Skeletal muscle tissue (tissue), 4 donors: ENCODE results near the gene TMEM129. TPM values are rescaled to one million over a fixed set of nuclear protein-coding genes. Genes with fewer than 3 reads are reported as not detected.

Experiments
- H3K27ac ChIP-seq: one replicate; pipeline ENCODE4 v1.7.0; 2013; ENCODE audit warnings: mild to moderate bottlenecking, low read depth, low read length, inconsistent platforms
- H3K27me3 ChIP-seq, 3 donors: one replicate each; pipeline ENCODE4 v1.7.0; 2013; ENCODE audit warnings: low read length in 3 of 3; ENCODE audit not compliant: control insufficient read depth in 3 of 3, insufficient read depth in 3 of 3
- H3K36me3 ChIP-seq, 3 donors: one replicate each; pipeline ENCODE4 v1.7.0; 2013; ENCODE audit warnings: low read length in 3 of 3; ENCODE audit not compliant: control insufficient read depth in 3 of 3, insufficient read depth in 3 of 3
- H3K4me1 ChIP-seq, 3 donors: one replicate each; pipeline ENCODE4 v1.7.0; 2013; ENCODE audit warnings: low read length in 3 of 3, mild to moderate bottlenecking in 3 of 3; ENCODE audit not compliant: control insufficient read depth in 3 of 3, insufficient read depth in 3 of 3
- H3K4me3 ChIP-seq, 3 donors: one replicate each; pipeline ENCODE4 v1.7.0; 2013; ENCODE audit warnings: low read length in 3 of 3
- H3K9ac ChIP-seq, 3 donors: one replicate each; pipeline ENCODE4 v1.7.0; 2013; ENCODE audit warnings: low read length in 3 of 3, mild to moderate bottlenecking in 3 of 3, moderate library complexity in 2 of 3, low read depth in 1 of 3
- H3K9me3 ChIP-seq, 3 donors: one replicate each; pipeline ENCODE4 v1.7.0; 2013; ENCODE audit warnings: low read length in 3 of 3; ENCODE audit not compliant: control insufficient read depth in 3 of 3
- total RNA-seq: library from RNA; depleted of rRNA; stranded (reverse); fragments of >200 nt; gene quantifications from one replicate; pipeline ENCODE4 v1.2.3, GENCODE V29; 2014
- donor health status: Osteomylitis.

The TMEM129 gene
- total RNA-seq, 1 donor from 2014 or later = 7.3 TPM

DNA sequence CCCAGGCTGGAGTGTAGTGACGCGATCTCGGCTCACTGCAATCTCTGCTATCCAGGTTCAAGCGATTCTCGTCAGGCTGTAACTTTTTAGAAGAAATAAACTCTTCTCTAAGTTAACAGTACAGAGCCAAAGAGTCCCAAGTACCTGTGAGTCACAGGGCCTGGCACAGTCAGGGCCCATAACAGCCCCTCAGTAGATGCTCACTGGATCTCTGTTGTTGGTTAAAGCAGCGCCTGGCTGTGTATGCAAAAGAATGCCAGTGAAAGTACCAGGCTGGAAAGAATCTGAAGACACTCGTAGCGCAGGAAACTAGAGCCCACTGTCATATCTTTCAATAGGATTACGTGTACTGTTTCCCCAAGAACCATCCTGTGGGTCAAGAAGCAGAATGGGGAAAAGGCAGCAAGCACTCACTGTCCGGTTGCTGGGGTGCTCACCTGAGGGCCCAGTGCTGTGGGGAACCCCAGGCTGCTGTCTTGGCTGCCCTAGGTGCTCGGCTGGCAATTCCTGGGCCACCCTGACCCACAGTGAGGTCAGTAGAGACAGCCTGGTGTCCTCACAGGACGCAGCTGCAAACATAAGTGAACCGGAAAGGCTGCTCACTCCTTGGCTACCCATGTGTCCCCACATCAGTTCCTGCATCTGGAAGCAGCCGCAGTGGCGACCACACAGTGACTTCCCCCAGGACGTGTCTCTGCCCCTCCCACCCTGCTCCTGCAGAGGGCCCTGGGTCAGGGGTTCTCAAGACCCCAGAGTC is 5.9 kb downstream of the TMEM129 start:
- no peaks in the 10 kb centered on the region for H3K9me3 ChIP-seq
- peaks cover 11 to 22% (median 17%) of the 10 kb centered on the region in 3 donors for H3K36me3 ChIP-seq
- H3K27me3 ChIP-seq = no peaks in the 10 kb centered on the region
- H3K9ac ChIP-seq = peak overlapping the region in 1 of 3 donors; percentile 41
- H3K4me1 ChIP-seq = peaks cover 40 to 72% (median 56%) of the 10 kb centered on the region in 3 donors
- H3K4me3 ChIP-seq = no peak overlapping the region
- peak overlapping the region; percentile 23 for H3K27ac ChIP-seq

DNA sequence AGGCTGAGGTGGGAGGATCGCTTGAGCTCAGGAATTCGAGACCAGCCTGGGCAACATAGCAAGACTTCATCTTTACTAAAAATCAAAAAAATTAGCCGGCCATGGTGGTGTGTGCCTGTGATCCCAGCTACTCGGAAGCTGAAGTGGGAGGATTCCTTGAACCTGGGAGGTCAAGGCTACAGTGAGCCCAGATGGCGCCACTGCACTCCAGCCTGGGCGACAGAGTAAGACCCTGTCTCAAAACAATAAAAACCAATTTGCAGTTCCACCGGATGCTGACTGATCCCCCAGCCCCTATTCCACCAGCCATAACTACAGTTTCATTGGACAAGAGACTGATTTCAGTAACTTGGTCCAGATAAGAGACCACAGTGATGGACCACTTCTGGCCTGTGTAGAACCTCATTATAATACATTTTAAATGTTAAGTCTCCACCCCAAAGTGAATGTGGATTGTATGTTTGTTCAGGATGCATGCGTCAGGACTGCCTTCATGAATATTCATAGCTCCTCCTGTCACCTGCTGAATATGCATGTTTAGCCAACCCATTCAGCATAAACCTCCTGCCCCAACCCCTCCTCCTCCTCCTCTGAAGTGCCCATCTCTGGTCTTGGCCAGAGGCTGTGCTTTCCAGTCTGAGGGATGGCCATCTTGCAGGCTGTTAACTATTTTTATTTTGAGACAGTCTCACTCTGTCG is 6.7 kb downstream of the TMEM129 start:
- Histone ChIP-seq H3K9me3 (no peaks in the 10 kb centered on the region), H3K27me3 (no peaks in the 10 kb centered on the region), H3K4me1 (peaks cover 33 to 67% (median 52%) of the 10 kb centered on the region in 3 donors), H3K36me3 (peaks cover 11 to 22% (median 17%) of the 10 kb centered on the region in 3 donors), H3K27ac (no peak overlapping the region), H3K9ac (peak overlapping the region in 1 of 3 donors; percentile 41), H3K4me3 (no peak overlapping the region)

DNA sequence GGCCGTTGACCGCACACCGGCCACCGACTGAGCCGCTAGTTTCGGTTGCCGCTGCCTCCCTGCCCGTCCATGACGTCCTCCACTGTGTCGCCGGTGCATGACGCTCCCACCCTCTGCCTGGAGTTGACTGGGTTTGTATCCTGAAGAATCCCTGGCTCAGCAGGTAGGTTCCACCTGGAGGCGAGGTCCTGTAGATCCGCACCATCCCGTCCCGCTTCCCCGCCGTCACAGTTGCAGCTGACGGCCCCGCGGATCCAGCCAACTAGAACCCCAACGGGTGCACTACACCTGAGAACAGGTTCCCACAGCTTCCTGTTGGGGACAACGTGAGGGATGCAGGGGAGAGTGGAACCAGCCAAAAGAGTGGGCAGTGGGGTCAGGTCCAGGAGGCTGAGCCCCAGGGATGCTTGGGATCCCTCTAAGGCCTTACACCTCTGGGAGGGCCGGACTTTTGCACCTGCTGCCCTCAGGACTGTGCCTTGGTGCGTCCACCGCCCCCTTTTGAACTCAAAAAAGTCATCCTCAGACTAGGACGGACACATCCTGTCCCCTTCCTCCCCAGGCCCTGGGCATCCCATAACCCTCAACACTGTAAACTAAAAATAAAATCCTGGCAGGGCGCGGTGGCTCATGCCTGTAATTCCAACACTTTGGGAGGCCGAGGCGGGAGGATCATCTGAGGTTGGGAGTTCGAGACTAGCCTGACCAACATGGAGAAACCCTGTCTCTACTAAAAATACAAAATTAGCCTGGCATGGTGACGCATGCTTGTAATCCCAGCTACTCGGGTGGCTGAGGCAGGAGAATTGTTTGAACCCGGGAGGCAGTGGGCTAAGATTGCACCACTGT is 7.9 kb downstream of the TMEM129 start:
- Histone ChIP-seq H3K4me1 (peaks cover 23 to 56% (median 42%) of the 10 kb centered on the region in 3 donors), H3K27ac (peak overlapping the region; percentile 96), H3K9ac (peak overlapping the region; percentile 87 to 92 (median 90)), H3K27me3 (no peaks in the 10 kb centered on the region), H3K36me3 (peaks cover 11 to 17% (median 15%) of the 10 kb centered on the region in 3 donors), H3K4me3 (peak overlapping the region; percentile 72 to 85 (median 76)), H3K9me3 (no peaks in the 10 kb centered on the region)

- Histone ChIP-seq H3K9ac (peak within 1 kb of the TSS; percentile 89 to 92 (median 90)), H3K27ac (peak within 1 kb of the TSS; percentile 96), H3K4me3 (peak within 1 kb of the TSS; percentile 72 to 88 (median 85)), H3K27me3 (no peaks in the 10 kb centered on the region), H3K9me3 (no peaks in the 10 kb centered on the region), H3K4me1 (peaks cover 19 to 48% (median 36%) of the 10 kb centered on the region in 3 donors), H3K36me3 (peaks cover 3 to 9% (median 7%) of the 10 kb centered on the region in 3 donors)
These were observed 8.7 kb downstream of the TMEM129 start, which contains the start of gene SLBP for GRCh38 chr4:1712216-1713002. TSS of gene SLBP (minus strand) at chr4:1712319. CDS start at chr4:1712188, 131 bp downstream.

DNA sequence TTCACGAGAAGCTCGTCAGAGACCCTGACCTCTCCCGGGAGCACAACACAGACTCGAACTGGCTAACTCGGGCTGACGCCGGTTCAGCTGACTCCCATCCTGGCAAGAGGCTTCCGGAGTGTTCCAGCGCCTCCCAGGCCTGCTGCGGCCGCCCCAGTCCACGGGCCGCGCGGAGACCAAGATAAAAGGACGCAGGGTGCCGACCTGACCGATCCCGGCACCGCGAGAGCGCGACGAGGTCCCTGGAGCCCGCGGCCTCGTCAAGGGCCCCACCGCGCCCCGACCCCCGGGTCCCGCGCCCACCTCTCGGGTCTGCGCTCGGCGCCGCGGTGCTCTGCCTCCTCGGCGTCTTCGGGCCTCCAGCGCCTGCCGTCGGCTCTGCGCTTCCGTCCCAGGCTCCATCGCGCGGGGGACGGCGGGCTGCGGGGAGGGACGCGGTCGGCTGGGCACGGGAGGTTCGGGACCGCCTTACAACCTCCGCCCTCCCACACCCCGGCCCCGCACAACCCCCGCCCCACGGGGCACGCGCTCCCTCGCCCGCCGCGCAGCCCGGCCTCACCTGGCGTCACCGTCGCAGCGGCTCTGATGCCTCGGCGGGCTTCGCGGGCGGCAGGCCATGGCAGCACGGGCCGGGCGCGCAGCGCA is 9.4 kb downstream of the TMEM129 start:
- Histone ChIP-seq H3K27me3 (no peaks in the 10 kb centered on the region), H3K4me3 (peak overlapping the region; percentile 72 to 88 (median 85)), H3K9me3 (no peaks in the 10 kb centered on the region), H3K4me1 (peaks cover 19 to 44% (median 36%) of the 10 kb centered on the region in 3 donors), H3K27ac (peak overlapping the region; percentile 96), H3K36me3 (peaks cover 1 to 4% (median 3%) of the 10 kb centered on the region in 3 donors), H3K9ac (peak overlapping the region; percentile 89 to 92 (median 90))

- peak overlapping the region; percentile 72 to 88 (median 85) for H3K4me3 ChIP-seq
- no peaks in the 10 kb centered on the region for H3K36me3 ChIP-seq
- peaks cover 22 to 42% (median 34%) of the 10 kb centered on the region in 3 donors for H3K4me1 ChIP-seq
- H3K9ac ChIP-seq = peak overlapping the region; percentile 89 to 92 (median 90)
- no peaks in the 10 kb centered on the region for H3K9me3 ChIP-seq
- H3K27me3 ChIP-seq = no peaks in the 10 kb centered on the region
- peak overlapping the region; percentile 96 for H3K27ac ChIP-seq
These were observed 10.0 kb downstream of the TMEM129 start for GRCh38 chr4:1711055-1711570.

GRCh38 chr4:1708581-1708980 is 12.5 kb downstream of the TMEM129 start:
- Histone ChIP-seq H3K36me3 (peaks cover 0 to 6% (median 4%) of the 10 kb centered on the region in 3 donors), H3K9ac (no peak overlapping the region), H3K27ac (no peak overlapping the region), H3K27me3 (no peaks in the 10 kb centered on the region), H3K4me1 (peaks cover 17 to 24% (median 18%) of the 10 kb centered on the region in 3 donors), H3K4me3 (no peak overlapping the region), H3K9me3 (no peaks in the 10 kb centered on the region)

- H3K4me3 ChIP-seq = no peak overlapping the region
- H3K27ac ChIP-seq = no peak overlapping the region
- no peaks in the 10 kb centered on the region for H3K27me3 ChIP-seq
- H3K36me3 ChIP-seq = peaks cover 7 to 15% (median 12%) of the 10 kb centered on the region in 3 donors
- H3K4me1 ChIP-seq = peaks cover 9 to 10% (median 9%) of the 10 kb centered on the region in 3 donors
- H3K9me3 ChIP-seq = no peaks in the 10 kb centered on the region
- H3K9ac ChIP-seq = no peak overlapping the region
These were observed 14.8 kb downstream of the TMEM129 start for GRCh38 chr4:1706358-1706757.
